ENCODE results near the gene SRGAP2C. TPM values are rescaled to one million over a fixed set of nuclear protein-coding genes. Genes with fewer than 3 reads are reported as not detected.
"Not testable (repeated sequence)": the region's sequence is repeated elsewhere in the genome, so short reads cannot be mapped to it uniquely, and the experiment has no call there.

Gene SRGAP2C
- total and polyA plus RNA-seq, 2 of the 13 experiments (the other 11 are each of a cell fraction or from before 2014, with no cell fraction given), result 6.9 to 8.4 TPM

DNA sequence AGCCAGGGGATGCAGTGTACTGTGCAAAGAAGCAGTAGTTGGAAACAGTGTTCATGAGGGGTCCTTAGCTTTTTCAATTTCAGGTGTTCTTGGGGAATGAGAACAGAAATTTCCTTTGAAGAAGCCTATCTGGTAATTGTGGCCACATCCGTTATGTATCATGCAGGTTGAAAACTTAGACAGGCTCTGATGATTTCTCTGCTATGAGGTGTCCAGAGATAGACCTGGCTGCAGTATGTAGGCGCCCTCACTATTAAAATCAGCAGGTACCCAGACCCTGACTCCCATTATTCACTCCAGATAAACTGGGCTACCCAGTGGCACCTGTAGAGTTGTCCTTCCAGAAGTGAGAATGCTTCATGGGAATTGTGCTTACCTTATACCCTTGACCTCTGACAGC lies 7.7 kb downstream of the SRGAP2C start:
- H4K20me1 ChIP-seq (ENCODE audit: insufficient read depth, low read length); ATAC-seq; H3K9ac ChIP-seq (ENCODE audit: insufficient read depth, low read depth, low read length); H2AFZ ChIP-seq (ENCODE audit: low read length); H3K4me3 ChIP-seq (replicated peaks in 1 of 3; ENCODE audit: insufficient read depth in 1 of 3, low read depth in 2 of 3, low read length in 3 of 3); H3K79me2 ChIP-seq (ENCODE audit: insufficient read depth, low read length); DNase-seq (ENCODE audit: low spot score); BruUV-seq (replicated peaks); H3K27me3 ChIP-seq (ENCODE audit: control insufficient read depth in 1 of 2, insufficient read depth in 2 of 2, low read length in 2 of 2); FAIRE-seq; H3K36me3 ChIP-seq (replicated peaks in 1 of 2; ENCODE audit: control insufficient read depth in 1 of 2, insufficient read depth in 2 of 2, low read length in 2 of 2); H3K4me2 ChIP-seq (ENCODE audit: low read depth, low read length); H3K4me1 ChIP-seq (ENCODE audit: insufficient read depth, low read length); H3K27ac ChIP-seq (ENCODE audit: extremely low read length, insufficient read depth, low read length); H3K9me3 ChIP-seq (ENCODE audit: low read length); in situ Hi-C loops (cut with HindIII; ENCODE audit: extremely low pct_ligation_motif_present, low pct_unique_long_range_greater_than_20kb); intact Hi-C loops (cut with micrococcal nuclease; ENCODE audit: unreplicated experiment); POLR2A ChIA-PET; CTCF ChIA-PET (ENCODE audit: low intra/inter-chr PET ratio, low total read pairs): not testable (repeated sequence)
- no CpG with 5 or more reads among the region's 2 CpGs for WGBS (ENCODE audit: low lambda C conversion rate)

DNA sequence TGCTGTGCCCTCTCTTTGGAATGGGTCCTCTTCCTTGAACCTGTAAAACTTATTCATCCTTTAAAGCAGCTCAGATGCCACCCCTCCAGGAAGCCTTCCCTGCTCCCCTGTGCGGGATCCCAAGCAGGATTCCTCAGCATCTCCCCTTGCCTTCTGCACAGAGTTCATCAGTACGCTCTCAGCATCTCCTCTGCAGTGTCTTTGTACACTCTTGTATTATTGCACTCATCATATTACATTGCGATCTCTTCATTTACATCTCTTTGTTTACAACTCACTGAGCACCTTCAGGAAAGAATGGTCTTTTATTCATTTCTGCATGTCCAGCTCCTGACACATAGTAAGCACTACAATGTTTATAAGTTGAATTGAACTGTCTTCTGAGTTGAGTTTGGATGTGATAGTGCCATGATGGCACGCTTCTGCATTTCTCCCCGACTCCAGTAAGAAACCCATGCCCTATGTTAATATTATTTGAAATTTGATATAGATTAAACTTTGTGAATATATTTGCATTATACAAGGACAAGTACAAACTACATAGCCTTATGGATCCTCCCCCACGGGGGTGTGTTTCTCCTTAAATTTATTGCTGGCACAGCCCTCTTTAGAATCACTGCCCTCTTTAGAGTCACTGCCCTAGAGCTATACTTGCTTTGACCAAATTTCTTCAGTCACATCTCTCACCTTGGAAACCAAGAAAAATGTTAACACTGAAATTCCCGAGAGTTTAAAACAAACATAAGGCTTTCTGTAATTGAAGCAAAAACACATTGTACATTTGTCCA lies 12.5 kb downstream of the SRGAP2C start:
- H3K27ac ChIP-seq (ENCODE audit: extremely low read length, insufficient read depth, low read length); H3K4me3 ChIP-seq (replicated peaks in 1 of 3; ENCODE audit: insufficient read depth in 1 of 3, low read depth in 2 of 3, low read length in 3 of 3); H3K9ac ChIP-seq (ENCODE audit: insufficient read depth, low read depth, low read length); in situ Hi-C loops (cut with HindIII; ENCODE audit: extremely low pct_ligation_motif_present, low pct_unique_long_range_greater_than_20kb); H3K79me2 ChIP-seq (ENCODE audit: insufficient read depth, low read length); CTCF ChIA-PET (ENCODE audit: low intra/inter-chr PET ratio, low total read pairs); BruUV-seq (replicated peaks); H3K4me2 ChIP-seq (ENCODE audit: low read depth, low read length); H2AFZ ChIP-seq (ENCODE audit: low read length); H3K36me3 ChIP-seq (replicated peaks in 1 of 2; ENCODE audit: control insufficient read depth in 1 of 2, insufficient read depth in 2 of 2, low read length in 2 of 2); FAIRE-seq; intact Hi-C loops (cut with micrococcal nuclease; ENCODE audit: unreplicated experiment); DNase-seq (ENCODE audit: low spot score); ATAC-seq; POLR2A ChIA-PET; H4K20me1 ChIP-seq (ENCODE audit: insufficient read depth, low read length); H3K4me1 ChIP-seq (ENCODE audit: insufficient read depth, low read length); H3K27me3 ChIP-seq (ENCODE audit: control insufficient read depth in 1 of 2, insufficient read depth in 2 of 2, low read length in 2 of 2); H3K9me3 ChIP-seq (ENCODE audit: low read length): not testable (repeated sequence)
- WGBS (ENCODE audit: low lambda C conversion rate), result 98% methylated on average over 3 of the region's 7 CpGs

DNA sequence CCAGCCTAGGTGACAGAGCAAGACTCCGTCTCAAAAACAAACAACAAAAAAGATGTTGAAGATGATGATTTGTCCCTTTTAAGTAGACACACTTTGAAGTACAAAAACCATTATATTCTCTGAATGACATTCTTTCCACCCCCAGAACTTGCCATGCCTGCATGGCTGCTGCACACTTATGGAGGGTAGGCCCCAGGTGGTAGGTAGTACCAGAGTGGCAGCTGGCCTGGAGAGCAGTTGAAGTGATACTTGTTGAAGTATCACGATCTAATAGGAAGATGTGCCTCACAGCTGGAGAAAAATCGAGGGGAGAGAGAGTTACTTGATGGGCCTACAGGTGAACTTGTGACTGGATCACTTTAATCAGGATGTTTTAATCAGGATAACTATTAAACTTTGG lies 15.0 kb downstream of the SRGAP2C start:
- POLR2A ChIA-PET; intact Hi-C loops (cut with micrococcal nuclease; ENCODE audit: unreplicated experiment); BruUV-seq (replicated peaks); H3K9me3 ChIP-seq (ENCODE audit: low read length); H3K4me3 ChIP-seq (replicated peaks in 1 of 3; ENCODE audit: insufficient read depth in 1 of 3, low read depth in 2 of 3, low read length in 3 of 3); H3K4me1 ChIP-seq (ENCODE audit: insufficient read depth, low read length); ATAC-seq; H3K79me2 ChIP-seq (ENCODE audit: insufficient read depth, low read length); H3K27ac ChIP-seq (ENCODE audit: extremely low read length, insufficient read depth, low read length); H2AFZ ChIP-seq (ENCODE audit: low read length); H4K20me1 ChIP-seq (ENCODE audit: insufficient read depth, low read length); DNase-seq (ENCODE audit: low spot score); in situ Hi-C loops (cut with HindIII; ENCODE audit: extremely low pct_ligation_motif_present, low pct_unique_long_range_greater_than_20kb); CTCF ChIA-PET (ENCODE audit: low intra/inter-chr PET ratio, low total read pairs); H3K27me3 ChIP-seq (ENCODE audit: control insufficient read depth in 1 of 2, insufficient read depth in 2 of 2, low read length in 2 of 2); H3K9ac ChIP-seq (ENCODE audit: insufficient read depth, low read depth, low read length); H3K36me3 ChIP-seq (replicated peaks in 1 of 2; ENCODE audit: control insufficient read depth in 1 of 2, insufficient read depth in 2 of 2, low read length in 2 of 2); H3K4me2 ChIP-seq (ENCODE audit: low read depth, low read length); FAIRE-seq: not testable (repeated sequence)
- WGBS (ENCODE audit: low lambda C conversion rate), result 100% methylated on average over 1 of the region's 3 CpGs

DNA sequence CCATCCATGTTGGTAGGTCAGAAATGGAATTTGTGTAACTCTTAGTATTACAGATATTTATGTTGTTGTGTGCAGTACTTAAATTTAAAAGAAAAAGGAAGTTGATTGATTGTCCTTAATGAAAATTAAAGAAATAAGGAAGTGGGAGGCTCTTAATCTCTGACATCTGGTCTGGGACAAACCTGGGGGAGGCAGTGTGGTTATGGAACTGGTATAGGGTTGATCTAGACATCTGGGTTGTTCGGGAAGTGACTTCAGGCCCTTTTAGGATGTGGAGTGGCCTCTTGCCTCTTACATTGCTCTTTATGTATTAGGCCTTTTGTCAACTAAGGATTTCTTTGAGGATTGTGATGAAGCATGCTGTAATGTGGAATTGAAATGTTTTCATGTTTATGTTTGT lies 15.5 kb downstream of the SRGAP2C start:
- H3K27ac ChIP-seq (ENCODE audit: extremely low read length, insufficient read depth, low read length); H3K9me3 ChIP-seq (ENCODE audit: low read length); BruUV-seq (replicated peaks); POLR2A ChIA-PET; H3K4me2 ChIP-seq (ENCODE audit: low read depth, low read length); H3K9ac ChIP-seq (ENCODE audit: insufficient read depth, low read depth, low read length); H3K36me3 ChIP-seq (replicated peaks in 1 of 2; ENCODE audit: control insufficient read depth in 1 of 2, insufficient read depth in 2 of 2, low read length in 2 of 2); H2AFZ ChIP-seq (ENCODE audit: low read length); H4K20me1 ChIP-seq (ENCODE audit: insufficient read depth, low read length); DNase-seq (ENCODE audit: low spot score); H3K4me3 ChIP-seq (replicated peaks in 1 of 3; ENCODE audit: insufficient read depth in 1 of 3, low read depth in 2 of 3, low read length in 3 of 3); in situ Hi-C loops (cut with HindIII; ENCODE audit: extremely low pct_ligation_motif_present, low pct_unique_long_range_greater_than_20kb); H3K27me3 ChIP-seq (ENCODE audit: control insufficient read depth in 1 of 2, insufficient read depth in 2 of 2, low read length in 2 of 2); intact Hi-C loops (cut with micrococcal nuclease; ENCODE audit: unreplicated experiment); H3K4me1 ChIP-seq (ENCODE audit: insufficient read depth, low read length); H3K79me2 ChIP-seq (ENCODE audit: insufficient read depth, low read length); FAIRE-seq; CTCF ChIA-PET (ENCODE audit: low intra/inter-chr PET ratio, low total read pairs); ATAC-seq: not testable (repeated sequence)
- WGBS (ENCODE audit: low lambda C conversion rate), result no CpG with 5 or more reads among the region's 1 CpG
